SKM-1 (cell line): ENCODE data around the gene PCYT2.

Experiments
- DNase-seq: peaks from one replicate; lab custom pipeline; 2025; ENCODE audit not compliant: unreplicated experiment; lab: John Stamatoyannopoulos, UW

The PCYT2 gene

GRCh38 chr17:81877569-81877968 is 33.6 kb downstream of the PCYT2 start:
- no peak for DNase-seq

- peak; percentile 76 for DNase-seq
These were observed 39.6 kb downstream of the PCYT2 start for GRCh38 chr17:81871387-81872230.

- DNase-seq = no peak
These were observed 40.2 kb downstream of the PCYT2 start, which contains the start of gene ARHGDIA for GRCh38 chr17:81870981-81871386. TSS of gene ARHGDIA (minus strand) at chr17:81871337. CDS start at chr17:81869930, 1,407 bp downstream.

- DNase-seq = no peak
These were observed 40.8 kb downstream of the PCYT2 start for GRCh38 chr17:81870131-81870980.

GRCh38 chr17:81869221-81870130 is 41.7 kb downstream of the PCYT2 start:
- no peak for DNase-seq

- no peak for DNase-seq
These were observed 42.5 kb downstream of the PCYT2 start for GRCh38 chr17:81868674-81869220.

GRCh38 chr17:81867991-81868673 is 43.1 kb downstream of the PCYT2 start:
- DNase-seq = no peak

GRCh38 chr17:81867170-81867990 is 43.8 kb downstream of the PCYT2 start:
- DNase-seq = no peak

- no peak for DNase-seq
These were observed 44.6 kb downstream of the PCYT2 start for GRCh38 chr17:81866440-81867169.

- no peak for DNase-seq
These were observed 45.3 kb downstream of the PCYT2 start for GRCh38 chr17:81865733-81866439.

GRCh38 chr17:81865358-81865732 is 45.9 kb downstream of the PCYT2 start:
- DNase-seq = no peak

- DNase-seq = no peak
These were observed 47.1 kb downstream of the PCYT2 start for GRCh38 chr17:81863833-81864768.

- no peak for DNase-seq
These were observed 48.0 kb downstream of the PCYT2 start for GRCh38 chr17:81863123-81863675.

- DNase-seq = peak; percentile 99
These were observed 50.2 kb downstream of the PCYT2 start for GRCh38 chr17:81860756-81861568.

- DNase-seq = no peak
These were observed 51.1 kb downstream of the PCYT2 start, which contains the start of gene P4HB for GRCh38 chr17:81859906-81860755. TSS of gene P4HB (minus strand) at chr17:81860535. CDS start at chr17:81860471, 64 bp downstream.
